Pericardium fibroblast (primary cell): ENCODE results near the gene INAVA. TPM values are rescaled to one million over a fixed set of nuclear protein-coding genes. Genes with fewer than 3 reads are reported as not detected.

Source experiments
- total RNA-seq: library from RNA; depleted of rRNA; stranded (reverse); fragments of >200 nt; gene quantifications from 2 replicates; pipeline ENCODE4 v1.2.3, GENCODE V29; 2015

INAVA gene, protein sequence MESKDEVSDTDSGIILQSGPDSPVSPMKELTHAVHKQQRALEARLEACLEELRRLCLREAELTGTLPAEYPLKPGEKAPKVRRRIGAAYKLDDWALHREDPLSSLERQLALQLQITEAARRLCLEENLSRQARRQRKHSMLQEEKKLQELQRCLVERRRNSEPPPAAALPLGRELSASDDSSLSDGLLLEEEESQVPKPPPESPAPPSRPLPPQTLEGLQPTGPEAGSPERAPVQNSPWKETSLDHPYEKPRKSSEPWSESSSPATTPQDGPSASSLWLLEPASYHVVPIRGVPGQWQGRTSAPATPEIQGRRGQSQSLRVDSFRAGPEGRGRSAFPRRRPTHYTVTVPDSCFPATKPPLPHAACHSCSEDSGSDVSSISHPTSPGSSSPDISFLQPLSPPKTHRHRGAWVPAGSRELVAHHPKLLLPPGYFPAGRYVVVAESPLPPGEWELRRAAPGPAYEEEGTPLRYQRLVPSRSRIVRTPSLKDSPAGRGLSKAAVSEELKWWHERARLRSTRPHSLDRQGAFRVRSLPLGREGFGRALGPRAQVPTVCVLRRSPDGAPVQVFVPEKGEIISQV
- 0.82 TPM in 1 of 2 replicates, not detected in the other for total RNA-seq

DNA sequence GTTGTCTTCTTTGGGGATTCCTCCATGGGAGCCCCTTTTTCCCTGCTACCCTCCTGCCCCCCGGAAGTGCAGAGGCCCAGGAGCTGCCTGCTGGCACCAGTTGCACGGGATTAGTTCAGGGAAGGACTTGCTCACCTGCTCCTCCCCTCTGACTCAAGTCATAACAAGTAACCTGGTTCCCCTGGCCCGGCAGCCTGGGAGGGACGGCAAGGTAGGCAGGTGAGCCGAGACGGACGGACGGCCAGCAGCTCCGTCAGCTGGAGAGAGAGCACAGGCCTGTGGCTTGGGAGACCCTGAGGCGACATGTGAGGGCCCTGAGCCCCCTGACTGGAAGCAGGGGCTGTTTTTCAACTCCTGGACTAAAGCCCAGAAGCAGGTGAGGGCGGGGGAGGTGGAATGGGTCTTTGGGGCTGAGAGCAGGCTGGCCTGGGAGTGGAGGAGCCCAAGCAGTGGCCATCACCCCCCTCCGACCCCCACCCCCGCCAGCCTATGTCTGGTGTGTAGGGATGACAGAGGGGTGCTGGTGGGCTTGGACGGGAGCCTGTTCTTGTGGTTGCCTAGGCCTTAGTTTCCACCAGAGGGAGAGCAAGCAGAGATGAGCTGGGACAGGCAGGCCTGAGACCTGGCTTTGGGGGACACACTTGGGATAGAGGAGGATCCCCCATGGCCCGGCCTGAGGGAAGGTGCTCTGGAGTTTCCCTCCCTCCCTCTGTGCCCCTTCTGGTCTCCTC lies at the start of gene INAVA:
Gene INAVA (plus strand): TSS at position 189 of the 731 bp plus-strand sequence. CDS start 3,501 bp downstream, outside the sequence.

DNA sequence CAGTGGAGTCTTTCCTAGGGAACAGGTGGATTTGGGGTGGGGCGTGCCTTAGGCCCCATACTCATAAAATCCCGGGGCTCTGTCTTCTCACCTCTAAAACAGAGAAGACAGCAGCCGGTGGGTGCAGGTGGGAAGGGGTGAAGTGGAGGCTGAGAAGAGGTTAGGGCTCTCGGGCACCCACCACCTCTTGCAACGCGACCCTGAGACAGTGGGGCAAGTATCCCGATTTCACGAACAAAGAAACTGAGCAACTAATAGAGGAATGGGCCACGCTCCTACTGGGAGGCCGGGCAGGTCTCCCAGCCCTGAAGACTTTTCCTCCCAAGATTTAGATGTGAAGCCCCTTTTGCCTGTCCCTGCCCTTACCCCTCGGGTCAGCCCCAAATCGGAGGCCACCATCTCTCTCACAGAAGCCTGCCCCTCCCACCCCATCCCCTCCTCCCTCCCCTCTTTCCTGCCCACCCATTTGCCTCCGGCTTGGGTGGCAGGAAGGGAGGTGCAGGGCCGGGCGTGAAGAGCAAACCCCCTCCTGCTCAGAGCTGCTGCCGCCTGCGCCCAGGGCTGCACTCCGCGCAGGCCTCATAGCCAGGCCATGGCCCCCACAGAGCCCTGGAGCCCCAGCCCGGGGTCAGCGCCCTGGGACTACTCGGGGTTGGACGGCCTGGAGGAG lies 22.1 kb upstream of the INAVA start, which contains the start of gene GPR25:
Gene GPR25 (plus strand): TSS at position 536 of the 670 bp plus-strand sequence. CDS start 57 bp downstream, at position 593.

Other genes starting within 250 kb of the INAVA start
- 10.6 and 12.3 TPM in 2 replicates for gene DDX59, start 225.0 kb upstream of the INAVA start, total RNA-seq
- gene CAMSAP2, start 156.0 kb upstream of the INAVA start, total RNA-seq, result 13.7 and 14.0 TPM in 2 replicates
- gene GPR25, start 21.9 kb upstream of the INAVA start, total RNA-seq, result not detected in 2 replicates
- gene KIF21B, start 128.8 kb downstream of the INAVA start, total RNA-seq, result 0.09 and 0.12 TPM in 2 replicates
- 0.94 TPM in 1 of 2 replicates, not detected in the other for gene CACNA1S, start 217.5 kb downstream of the INAVA start, total RNA-seq
- gene ASCL5, start 232.3 kb downstream of the INAVA start, total RNA-seq, result not detected in 2 replicates